CD14-positive monocyte (primary cell): ENCODE data around the gene PIEZO2. TPM values are rescaled to one million over a fixed set of nuclear protein-coding genes. Genes with fewer than 3 reads are reported as not detected.

Experiments
- DNase-seq, 3 donors: peaks; one replicate each; pipeline ENCODE4 v3.0.0-alpha.2; 2011 to 2022
- H2AFZ ChIP-seq: 2 replicates; pipeline ENCODE4 v1.6.0; 2012; ENCODE audit warnings: mild to moderate bottlenecking, low read depth, low read length, inconsistent platforms; ENCODE audit not compliant: insufficient read depth, poor library complexity, severe bottlenecking
- H3K27ac ChIP-seq, 2 donors: 1 replicate in 1 of 2; 2 replicates in 1 of 2; pipeline ENCODE4 v1.5.1; 2012 to 2013; ENCODE audit warnings: low read length in 2 of 2, control low read depth in 1 of 2, inconsistent platforms in 1 of 2, low read depth in 1 of 2, mild to moderate bottlenecking in 1 of 2
- H3K27me3 ChIP-seq, 2 donors: one replicate each; pipeline versions ENCODE4 v1.6.0 to v1.6.1; 2011 to 2013; ENCODE audit warnings: low read length in 2 of 2; ENCODE audit not compliant: control insufficient read depth in 2 of 2, insufficient read depth in 2 of 2
- H3K36me3 ChIP-seq, 2 donors: replicated peaks in 1 of 2; 1 replicate in 1 of 2; 2 replicates in 1 of 2; pipeline versions ENCODE4 v1.5.1 to v1.6.1; 2012 to 2013; ENCODE audit warnings: low read length in 2 of 2, control low read depth in 1 of 2, inconsistent platforms in 1 of 2, mild to moderate bottlenecking in 1 of 2; ENCODE audit not compliant: insufficient read depth in 2 of 2, control insufficient read depth in 1 of 2
- H3K4me1 ChIP-seq, 2 donors: 1 replicate in 1 of 2; 2 replicates in 1 of 2; pipeline versions ENCODE4 v1.5.1 to v1.6.1; 2012 to 2013; ENCODE audit warnings: low read length in 2 of 2, control low read depth in 1 of 2, inconsistent platforms in 1 of 2, mild to moderate bottlenecking in 1 of 2, moderate library complexity in 1 of 2; ENCODE audit not compliant: insufficient read depth in 2 of 2, control insufficient read depth in 1 of 2
- H3K4me2 ChIP-seq: replicated peaks from 2 replicates; pipeline ENCODE3; 2012; ENCODE audit warnings: low read length, moderate library complexity, mild to moderate bottlenecking; ENCODE audit not compliant: poor library complexity, severe bottlenecking; ENCODE audit errors: extremely low read depth
- H3K4me3 ChIP-seq, 3 experiments: fragments of 200-600 bp in 1 of 3; sonication (generic) in 1 of 3; replicated peaks in 1 of 3; 1 replicate in 2 of 3; 2 replicates in 1 of 3; pipeline ENCODE4 v1.5.1; 2011 to 2013; ENCODE audit warnings: low read length in 3 of 3, mild to moderate bottlenecking in 3 of 3, control low read depth in 2 of 3, low read depth in 2 of 3, inconsistent platforms in 1 of 3, moderate library complexity in 1 of 3
- H3K79me2 ChIP-seq: 2 replicates; pipeline ENCODE4 v1.6.0; 2012; ENCODE audit warnings: mild to moderate bottlenecking, control low read depth, inconsistent platforms, low read length, moderate library complexity; ENCODE audit not compliant: insufficient read depth
- H3K9ac ChIP-seq: 2 replicates; pipeline ENCODE4 v1.6.0; 2017; ENCODE audit warnings: low read length, mild to moderate bottlenecking; ENCODE audit not compliant: insufficient read depth, poor library complexity, severe bottlenecking
- H3K9me3 ChIP-seq, 2 donors: replicated peaks in 1 of 2; 1 replicate in 1 of 2; 2 replicates in 1 of 2; pipeline versions ENCODE4 v1.5.1 to v1.6.1; 2012 to 2013; ENCODE audit warnings: low read length in 2 of 2, control low read depth in 1 of 2; ENCODE audit not compliant: control insufficient read depth in 1 of 2, insufficient read depth in 1 of 2
- H4K20me1 ChIP-seq: 2 replicates; pipeline ENCODE4 v1.6.0; 2012; ENCODE audit warnings: mild to moderate bottlenecking, low read length, control low read depth, moderate library complexity; ENCODE audit not compliant: insufficient read depth
- H3K27ac Mint-ChIP-seq, 7 donors: one replicate each; pipeline ENCODE4 v1.8.0; 2020; ENCODE audit warnings: mild to moderate bottlenecking in 7 of 7, mixed read lengths in 7 of 7, moderate library complexity in 6 of 7, inconsistent platforms in 2 of 7
- H3K27me3 Mint-ChIP-seq, 3 donors: one replicate each; pipeline ENCODE4 v1.8.0; 2021 to 2022; ENCODE audit warnings: low read depth in 3 of 3, mild to moderate bottlenecking in 3 of 3, mixed read lengths in 3 of 3, moderate library complexity in 3 of 3, inconsistent platforms in 1 of 3
- H3K36me3 Mint-ChIP-seq, 2 donors: one replicate each; pipeline ENCODE4 v1.8.0; 2020; ENCODE audit warnings: mixed read lengths in 2 of 2, inconsistent platforms in 1 of 2, mild to moderate bottlenecking in 1 of 2
- H3K4me1 Mint-ChIP-seq: one replicate; pipeline ENCODE4 v1.8.0; 2020; ENCODE audit warnings: mild to moderate bottlenecking, mixed read lengths
- H3K4me3 Mint-ChIP-seq, 2 donors: one replicate each; pipeline ENCODE4 v1.8.0; 2020; ENCODE audit warnings: mild to moderate bottlenecking in 2 of 2, mixed read lengths in 2 of 2, moderate library complexity in 1 of 2
- H3K9me3 Mint-ChIP-seq, 7 donors: one replicate each; pipeline ENCODE4 v1.8.0; 2020 to 2022; ENCODE audit warnings: mixed read lengths in 7 of 7, mild to moderate bottlenecking in 6 of 7, moderate library complexity in 6 of 7, inconsistent platforms in 2 of 7
- WGBS: methylation state at CpG from one replicate; pipeline ENCODE4 v1.1.5; 2013; ENCODE audit warnings: missing lambda C conversion rate; ENCODE audit not compliant: insufficient coverage; 5-methylcytosine and 5-hydroxymethylcytosine counted together
- intact Hi-C, 2 donors: fragments of 100-400 bp; cut with micrococcal nuclease; formaldehyde crosslinking; loops; one replicate each; pipeline versions ENCODE4 v1.15.0 to v1.15.1; 2023
- polyA plus RNA-seq, 3 donors: library from polyadenylated mRNA; depleted of rRNA in 1 of 3; unstranded in 2 of 3; stranded (reverse) in 1 of 3; fragments of 300-500 nt in 2 of 3; fragments of >200 nt in 1 of 3; fragmentation: Illumina TruSeq in 2 of 3; gene quantifications; 1 replicate in 2 of 3; 2 replicates in 1 of 3; pipeline ENCODE4 v1.2.3, GENCODE V29; 2012 to 2021
- TF ChIP-seq, protein P1 (sequence below): fragments of 200-600 bp; IDR thresholded peaks from one replicate; pipeline ENCODE4 v1.8.0; 2022; ENCODE audit warnings: antibody characterized with exemption, mild to moderate bottlenecking

PIEZO2 gene
- polyA plus RNA-seq, 3 donors: not detected

DNA sequence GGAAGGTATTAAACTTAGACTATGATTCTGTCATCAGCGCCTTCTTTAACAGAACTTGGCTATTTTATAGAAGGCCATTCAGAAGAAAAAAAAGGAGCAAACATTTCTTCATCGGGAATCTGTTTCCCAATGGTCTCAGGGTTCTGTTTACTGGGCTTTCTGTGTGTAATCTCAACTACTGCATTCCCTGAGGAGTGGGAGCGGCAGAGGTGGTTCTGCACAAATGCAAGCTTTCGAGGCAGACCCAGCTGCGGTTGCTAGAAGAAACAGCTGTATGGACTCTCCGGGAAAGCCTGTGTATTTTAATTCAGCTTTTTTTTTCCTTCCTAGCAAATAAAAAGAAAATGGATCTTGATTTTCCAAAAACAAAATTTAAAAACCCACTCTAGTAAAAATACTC, 372.9 kb downstream of the PIEZO2 start:
- Histone ChIP-seq H3K27me3 (no peaks in the 10 kb centered on the region), H3K36me3 (no peaks in the 10 kb centered on the region), H4K20me1 (no peaks in the 10 kb centered on the region), H3K79me2 (no peaks in the 10 kb centered on the region), H3K9me3 (no peaks in the 10 kb centered on the region), H3K4me3 (no peak overlapping the region), H3K9ac (no peak overlapping the region), H3K4me1 (no peaks in the 10 kb centered on the region), H2AFZ (no peak overlapping the region), H3K4me2 (no peak overlapping the region), H3K27ac (no peak overlapping the region)
- no peak for DNase-seq
- peaks cover 0 to 2% (median 0%) of the 10 kb centered on the region in 7 donors for H3K9me3 Mint-ChIP-seq
- no peaks in the 10 kb centered on the region for H3K36me3 Mint-ChIP-seq
- H3K27me3 Mint-ChIP-seq: peaks cover 2 to 6% (median 3%) of the 10 kb centered on the region in 3 donors
- peaks cover 8% of the 10 kb centered on the region for H3K4me1 Mint-ChIP-seq
- H3K4me3 Mint-ChIP-seq: no peak overlapping the region
- intact Hi-C loops: no loop called here
- TF ChIP-seq, protein P1, sequence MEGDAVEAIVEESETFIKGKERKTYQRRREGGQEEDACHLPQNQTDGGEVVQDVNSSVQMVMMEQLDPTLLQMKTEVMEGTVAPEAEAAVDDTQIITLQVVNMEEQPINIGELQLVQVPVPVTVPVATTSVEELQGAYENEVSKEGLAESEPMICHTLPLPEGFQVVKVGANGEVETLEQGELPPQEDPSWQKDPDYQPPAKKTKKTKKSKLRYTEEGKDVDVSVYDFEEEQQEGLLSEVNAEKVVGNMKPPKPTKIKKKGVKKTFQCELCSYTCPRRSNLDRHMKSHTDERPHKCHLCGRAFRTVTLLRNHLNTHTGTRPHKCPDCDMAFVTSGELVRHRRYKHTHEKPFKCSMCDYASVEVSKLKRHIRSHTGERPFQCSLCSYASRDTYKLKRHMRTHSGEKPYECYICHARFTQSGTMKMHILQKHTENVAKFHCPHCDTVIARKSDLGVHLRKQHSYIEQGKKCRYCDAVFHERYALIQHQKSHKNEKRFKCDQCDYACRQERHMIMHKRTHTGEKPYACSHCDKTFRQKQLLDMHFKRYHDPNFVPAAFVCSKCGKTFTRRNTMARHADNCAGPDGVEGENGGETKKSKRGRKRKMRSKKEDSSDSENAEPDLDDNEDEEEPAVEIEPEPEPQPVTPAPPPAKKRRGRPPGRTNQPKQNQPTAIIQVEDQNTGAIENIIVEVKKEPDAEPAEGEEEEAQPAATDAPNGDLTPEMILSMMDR: no peak
- no peak overlapping the region for H3K27ac Mint-ChIP-seq
- 73% methylated on average over 2 of the region's 6 CpGs for WGBS

DNA sequence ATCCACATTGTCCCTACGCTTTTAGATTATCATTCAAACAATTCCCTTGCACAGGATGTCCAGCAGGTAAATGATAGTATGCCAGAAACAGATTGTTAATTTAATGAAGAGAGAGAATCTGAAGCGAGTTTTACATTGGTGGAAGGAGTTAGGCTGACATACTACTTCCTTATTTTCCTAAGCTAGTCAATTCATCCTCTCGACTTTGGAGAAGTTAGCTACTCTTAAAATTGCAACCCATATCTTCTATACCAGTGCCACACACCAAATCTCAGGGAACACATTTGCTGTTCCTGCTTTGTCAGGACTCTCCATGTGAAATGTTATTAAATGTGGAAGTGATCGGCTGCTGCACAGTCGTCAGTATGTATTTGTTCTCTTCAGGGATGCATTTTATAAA, 374.3 kb downstream of the PIEZO2 start:
- Mint-ChIP-seq H3K4me3 (no peak overlapping the region), H3K9me3 (peaks cover 0 to 2% (median 0%) of the 10 kb centered on the region in 7 donors), H3K36me3 (no peaks in the 10 kb centered on the region), H3K27ac (no peak overlapping the region), H3K27me3 (peaks cover 0 to 11% (median 3%) of the 10 kb centered on the region in 3 donors), H3K4me1 (peaks cover 16% of the 10 kb centered on the region)
- intact Hi-C loops: no loop called here
- no peak overlapping the region for H3K27ac ChIP-seq
- H3K36me3 ChIP-seq: no peaks in the 10 kb centered on the region
- no peak overlapping the region for H3K4me3 ChIP-seq
- DNase-seq: peak in 2 of 3 donors; percentile 13 to 16
- no peaks in the 10 kb centered on the region for H4K20me1 ChIP-seq
- no peak overlapping the region for H3K9ac ChIP-seq
- H3K4me2 ChIP-seq: peak overlapping the region; percentile 31
- H3K9me3 ChIP-seq: no peaks in the 10 kb centered on the region
- no peaks in the 10 kb centered on the region for H3K79me2 ChIP-seq
- H3K27me3 ChIP-seq: no peaks in the 10 kb centered on the region
- WGBS: no CpG with 5 or more reads among the region's 5 CpGs
- peaks cover 0 to 7% of the 10 kb centered on the region in 2 donors for H3K4me1 ChIP-seq
- no peak overlapping the region for H2AFZ ChIP-seq
- TF ChIP-seq, protein P1: no peak
